Activated CD4-positive, alpha-beta T cell treated with anti-CD3 and anti-CD28 coated beads, Interleukin-2, amount 10 ng/mL, durations not matched to agents 7 days and 5 days (primary cell): ENCODE measurements around the gene ARID1B. TPM values are rescaled to one million over a fixed set of nuclear protein-coding genes. Genes with fewer than 3 reads are reported as not detected.

Source experiments
- CTCF ChIA-PET: fragments of 350-600 bp; sonication (Branson Sonifier 250); formaldehyde crosslinking; loops from one replicate; lab custom pipeline; 2021; ENCODE audit warnings: antibody characterized with exemption; lab: Charles Lee
- POLR2A ChIA-PET: fragments of 350-600 bp; sonication (Branson Sonifier 250); formaldehyde crosslinking; loops from one replicate; lab custom pipeline; 2021; ENCODE audit warnings: antibody characterized with exemption; lab: Charles Lee
- DNase-seq: peaks from one replicate; pipeline ENCODE4 v3.0.0-alpha.2; 2020
- H3K27ac Mint-ChIP-seq: one replicate; pipeline ENCODE4 v1.8.0; 2021; ENCODE audit warnings: mild to moderate bottlenecking, moderate library complexity, mixed read lengths
- H3K27me3 Mint-ChIP-seq: one replicate; pipeline ENCODE4 v1.8.0; 2021; ENCODE audit warnings: mixed read lengths
- H3K36me3 Mint-ChIP-seq: one replicate; pipeline ENCODE4 v1.8.0; 2021; ENCODE audit warnings: low read depth, mixed read lengths
- H3K4me1 Mint-ChIP-seq: one replicate; pipeline ENCODE4 v1.8.0; 2021; ENCODE audit warnings: mixed read lengths
- H3K4me3 Mint-ChIP-seq: one replicate; pipeline ENCODE4 v1.8.0; 2021; ENCODE audit warnings: mild to moderate bottlenecking, moderate library complexity, mixed read lengths
- H3K9me3 Mint-ChIP-seq: one replicate; pipeline ENCODE4 v1.8.0; 2021; ENCODE audit warnings: mixed read lengths
- total RNA-seq, 2 experiments: library from RNA; stranded (reverse); gene quantifications; one replicate each; pipeline ENCODE4 v1.2.3, GENCODE V29; 2021

The ARID1B gene
- total RNA-seq, 2 experiments from 2014 or later: 76.8 to 89.6 TPM

GRCh38 chr6:157188213-157188612 lies 411.0 kb downstream of the ARID1B start:
- Mint-ChIP-seq H3K9me3 (no peaks in the 10 kb centered on the region), H3K4me3 (no peak overlapping the region), H3K36me3 (peaks cover 37% of the 10 kb centered on the region), H3K27me3 (no peaks in the 10 kb centered on the region), H3K4me1 (peaks cover 18% of the 10 kb centered on the region), H3K27ac (no peak overlapping the region)
- no peak for DNase-seq
- CTCF ChIA-PET: interaction anchor here (1.0 kb wide), 1 partner anchor 151 kb away, joined by 3 read pairs; no protein-coding TSS in a partner anchor
- POLR2A ChIA-PET: no interaction called here

GRCh38 chr6:157193443-157193996 lies 416.3 kb downstream of the ARID1B start:
- Mint-ChIP-seq H3K4me1 (peaks cover 20% of the 10 kb centered on the region), H3K36me3 (peaks cover 36% of the 10 kb centered on the region), H3K9me3 (no peaks in the 10 kb centered on the region), H3K27me3 (no peaks in the 10 kb centered on the region), H3K4me3 (no peak overlapping the region), H3K27ac (no peak overlapping the region)
- CTCF ChIA-PET: interaction anchor here (0.7 to 1.6 kb wide), 3 partner anchors 9 to 225 kb away, joined by 3 to 7 read pairs (median 3); no protein-coding TSS in a partner anchor
- no peak for DNase-seq
- POLR2A ChIA-PET: no interaction called here

GRCh38 chr6:157194110-157194509 lies 416.9 kb downstream of the ARID1B start:
- ChIA-PET CTCF (interaction anchor here (0.9 to 1.6 kb wide), 2 partner anchors 9 kb away, joined by 3 to 7 read pairs; no protein-coding TSS in a partner anchor), POLR2A (no interaction called here)
- Mint-ChIP-seq H3K27ac (peak overlapping the region; percentile 50), H3K27me3 (no peaks in the 10 kb centered on the region), H3K36me3 (peaks cover 37% of the 10 kb centered on the region), H3K9me3 (no peaks in the 10 kb centered on the region), H3K4me3 (no peak overlapping the region), H3K4me1 (peaks cover 20% of the 10 kb centered on the region)
- no peak for DNase-seq

GRCh38 chr6:157194643-157195042 lies 417.5 kb downstream of the ARID1B start:
- no peak for DNase-seq
- Mint-ChIP-seq H3K9me3 (no peaks in the 10 kb centered on the region), H3K36me3 (peaks cover 34% of the 10 kb centered on the region), H3K4me3 (no peak overlapping the region), H3K4me1 (peaks cover 20% of the 10 kb centered on the region), H3K27me3 (no peaks in the 10 kb centered on the region), H3K27ac (no peak overlapping the region)
- ChIA-PET POLR2A (no interaction called here), CTCF (interaction anchor here (0.9 to 1.6 kb wide), 2 partner anchors 8 to 10 kb away, joined by 3 to 7 read pairs; no protein-coding TSS in a partner anchor)

- DNase-seq: no peak
- no peaks in the 10 kb centered on the region for H3K27me3 Mint-ChIP-seq
- H3K4me3 Mint-ChIP-seq: no peak overlapping the region
- peaks cover 20% of the 10 kb centered on the region for H3K4me1 Mint-ChIP-seq
- ChIA-PET CTCF (no interaction called here), POLR2A (no interaction called here)
- H3K36me3 Mint-ChIP-seq: peaks cover 26% of the 10 kb centered on the region
- H3K9me3 Mint-ChIP-seq: no peaks in the 10 kb centered on the region
- no peak overlapping the region for H3K27ac Mint-ChIP-seq
Measured at GRCh38 chr6:157196391-157196790, 419.2 kb downstream of the ARID1B start.

GRCh38 chr6:157198425-157199279 lies 421.5 kb downstream of the ARID1B start:
- Mint-ChIP-seq H3K4me3 (no peak overlapping the region), H3K9me3 (no peaks in the 10 kb centered on the region), H3K36me3 (peaks cover 28% of the 10 kb centered on the region), H3K27me3 (no peaks in the 10 kb centered on the region), H3K27ac (no peak overlapping the region), H3K4me1 (peaks cover 16% of the 10 kb centered on the region)
- CTCF ChIA-PET: interaction anchor here (0.7 to 1.8 kb wide), 5 partner anchors 8 to 710 kb away, joined by 3 to 8 read pairs (median 4); no protein-coding TSS in a partner anchor
- DNase-seq: no peak
- POLR2A ChIA-PET: no interaction called here

GRCh38 chr6:157200117-157200516 lies 422.9 kb downstream of the ARID1B start:
- H3K27ac Mint-ChIP-seq: no peak overlapping the region
- H3K4me3 Mint-ChIP-seq: no peak overlapping the region
- H3K27me3 Mint-ChIP-seq: no peaks in the 10 kb centered on the region
- ChIA-PET CTCF (interaction anchor here (1.0 to 1.8 kb wide), 2 partner anchors 9 to 13 kb away, joined by 3 to 4 read pairs; no protein-coding TSS in a partner anchor), POLR2A (no interaction called here)
- H3K9me3 Mint-ChIP-seq: no peaks in the 10 kb centered on the region
- no peak for DNase-seq
- peaks cover 33% of the 10 kb centered on the region for H3K36me3 Mint-ChIP-seq
- peaks cover 7% of the 10 kb centered on the region for H3K4me1 Mint-ChIP-seq

- H3K27me3 Mint-ChIP-seq: no peaks in the 10 kb centered on the region
- H3K36me3 Mint-ChIP-seq: peaks cover 34% of the 10 kb centered on the region
- no peak overlapping the region for H3K4me3 Mint-ChIP-seq
- ChIA-PET CTCF (interaction anchor here (1.8 kb wide), 1 partner anchor 10 kb away, joined by 4 read pairs; no protein-coding TSS in a partner anchor), POLR2A (no interaction called here)
- peaks cover 7% of the 10 kb centered on the region for H3K4me1 Mint-ChIP-seq
- H3K27ac Mint-ChIP-seq: no peak overlapping the region
- DNase-seq: no peak
- H3K9me3 Mint-ChIP-seq: no peaks in the 10 kb centered on the region
Measured at GRCh38 chr6:157200611-157201010, 423.4 kb downstream of the ARID1B start.

GRCh38 chr6:157201083-157201482 lies 423.9 kb downstream of the ARID1B start:
- H3K9me3 Mint-ChIP-seq: no peaks in the 10 kb centered on the region
- no peak overlapping the region for H3K27ac Mint-ChIP-seq
- ChIA-PET POLR2A (no interaction called here), CTCF (no interaction called here)
- H3K4me1 Mint-ChIP-seq: peaks cover 7% of the 10 kb centered on the region
- no peaks in the 10 kb centered on the region for H3K27me3 Mint-ChIP-seq
- DNase-seq: no peak
- H3K36me3 Mint-ChIP-seq: peaks cover 38% of the 10 kb centered on the region
- no peak overlapping the region for H3K4me3 Mint-ChIP-seq

- ChIA-PET POLR2A (no interaction called here), CTCF (interaction anchor here (0.9 kb wide), 1 partner anchor 9 kb away, joined by 3 read pairs; no protein-coding TSS in a partner anchor)
- Mint-ChIP-seq H3K4me3 (no peak overlapping the region), H3K36me3 (peaks cover 38% of the 10 kb centered on the region), H3K9me3 (no peaks in the 10 kb centered on the region), H3K27ac (no peak overlapping the region), H3K27me3 (no peaks in the 10 kb centered on the region), H3K4me1 (no peaks in the 10 kb centered on the region)
- DNase-seq: no peak
Measured at GRCh38 chr6:157203312-157203744, 426.1 kb downstream of the ARID1B start.

GRCh38 chr6:157203764-157204163 lies 426.6 kb downstream of the ARID1B start:
- DNase-seq: no peak
- peaks cover 35% of the 10 kb centered on the region for H3K36me3 Mint-ChIP-seq
- H3K27me3 Mint-ChIP-seq: no peaks in the 10 kb centered on the region
- ChIA-PET CTCF (no interaction called here), POLR2A (no interaction called here)
- H3K9me3 Mint-ChIP-seq: no peaks in the 10 kb centered on the region
- no peak overlapping the region for H3K4me3 Mint-ChIP-seq
- no peak overlapping the region for H3K27ac Mint-ChIP-seq
- no peaks in the 10 kb centered on the region for H3K4me1 Mint-ChIP-seq

- CTCF ChIA-PET: interaction anchor here (0.9 kb wide), 1 partner anchor 69 kb away, joined by 3 read pairs; no protein-coding TSS in a partner anchor
- POLR2A ChIA-PET: no interaction called here
Measured at GRCh38 chr6:157205473-157206358, 428.5 kb downstream of the ARID1B start.

More at GRCh38 chr6:157205473-157206358, 428.5 kb downstream of the ARID1B start:
- H3K9me3 Mint-ChIP-seq: no peaks in the 10 kb centered on the region
- H3K36me3 Mint-ChIP-seq: peaks cover 32% of the 10 kb centered on the region
- no peaks in the 10 kb centered on the region for H3K4me1 Mint-ChIP-seq
- H3K27ac Mint-ChIP-seq: no peak overlapping the region
- no peak overlapping the region for H3K4me3 Mint-ChIP-seq
- no peaks in the 10 kb centered on the region for H3K27me3 Mint-ChIP-seq
- no peak for DNase-seq
